Cardiac muscle cell (in vitro differentiated cells and primary cell): ENCODE data around the gene DLEU7. TPM values are rescaled to one million over a fixed set of nuclear protein-coding genes. Genes with fewer than 3 reads are reported as not detected.

ENCODE experiments used
- DNase-seq, 2 donors: peaks; one replicate each; pipeline versions ENCODE4 v3.0.0 to v3.0.0-alpha.2; 2010 to 2017; ENCODE audit warnings: low read depth in 1 of 2, low spot score in 1 of 2
- H3K27ac ChIP-seq: fragments of 200-600 bp; sonication (generic); 2 replicates; pipeline ENCODE4 v1.5.1; 2016
- H3K27me3 ChIP-seq: fragments of 200-600 bp; sonication (generic); 2 replicates; pipeline ENCODE4 v1.6.0; 2016; ENCODE audit warnings: control low read depth
- H3K36me3 ChIP-seq: fragments of 200-600 bp; sonication (generic); 2 replicates; pipeline ENCODE4 v1.5.1; 2016; ENCODE audit warnings: control low read depth
- H3K4me1 ChIP-seq: fragments of 200-600 bp; sonication (generic); 2 replicates; pipeline ENCODE4 v1.8.1; 2017; ENCODE audit warnings: low read depth, mild to moderate bottlenecking, mixed run types
- H3K4me3 ChIP-seq: fragments of 200-600 bp; sonication (generic); 2 replicates; pipeline ENCODE4 v1.5.1; 2016; ENCODE audit warnings: mild to moderate bottlenecking
- H3K9me3 ChIP-seq: fragments of 200-600 bp; sonication (generic); 2 replicates; pipeline ENCODE4 v1.5.1; 2017; ENCODE audit warnings: low read depth, mild to moderate bottlenecking, control low read depth
- CTCF ChIP-seq: IDR thresholded peaks from 2 replicates; pipeline ENCODE4 v1.5.1; 2012; ENCODE audit warnings: low read depth, mild to moderate bottlenecking, low read length
- polyA plus RNA-seq: library from polyadenylated mRNA; unstranded; fragments of >200 nt; fragmentation: Nextera tagmentation; extraction: Ambion mirVana; gene quantifications from 2 replicates; pipeline ENCODE4 v1.2.1, GENCODE V29; 2016
- total RNA-seq: library from RNA; depleted of rRNA; stranded (reverse); fragments of >200 nt; gene quantifications from 2 replicates; pipeline ENCODE4 v1.2.3, GENCODE V29; 2016

The DLEU7 gene
- total and polyA plus RNA-seq, 2 experiments from 2014 or later, result not detected

DNA sequence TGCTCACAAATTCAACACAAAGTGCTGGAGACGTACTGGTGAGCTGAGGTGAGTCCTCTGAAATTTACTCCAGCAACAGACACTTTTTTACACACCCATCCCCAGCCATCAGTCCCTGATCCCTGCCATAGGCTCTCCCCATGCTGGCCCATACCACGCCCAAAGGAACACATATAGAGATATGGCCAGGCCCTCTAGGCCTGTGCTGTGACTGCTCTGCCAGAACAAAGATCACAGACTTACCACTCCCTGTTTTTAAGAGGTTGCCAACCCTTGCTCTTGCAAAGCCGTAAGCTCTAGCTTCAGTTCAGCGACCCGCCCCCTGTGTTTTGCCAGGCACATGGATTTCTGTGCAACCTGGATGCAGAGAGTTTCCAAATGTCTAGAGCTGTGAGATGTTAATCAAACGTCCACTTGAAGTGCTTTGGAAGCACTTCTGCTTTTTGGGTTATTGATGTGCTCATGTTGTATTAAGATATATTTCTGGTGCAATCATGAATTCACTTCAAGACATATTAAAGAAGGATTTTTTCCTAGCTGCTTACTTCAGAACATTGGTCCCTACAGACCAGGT lies 59.7 kb downstream of the DLEU7 start:
- no peak for TF ChIP-seq CTCF
- no peaks in the 10 kb centered on the region for H3K9me3 ChIP-seq

DNA sequence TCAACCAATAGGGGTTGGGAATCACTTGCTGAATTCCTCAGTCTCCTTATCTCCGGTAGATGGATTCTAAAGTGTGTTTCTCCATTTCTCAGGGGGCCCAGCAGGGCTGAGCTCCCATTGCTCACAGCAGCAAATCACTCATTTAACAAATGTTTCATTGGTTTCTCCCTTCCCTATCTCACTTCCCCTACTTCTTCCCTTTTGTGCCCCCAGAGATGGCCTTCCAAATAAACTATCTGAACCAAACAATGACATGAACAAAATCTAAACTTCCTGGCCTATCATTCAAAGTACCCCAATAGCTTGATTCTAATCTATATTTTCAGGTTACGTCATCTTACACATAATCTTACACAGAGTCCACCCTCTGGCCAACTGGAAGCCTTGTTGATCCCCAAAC lies 60.4 kb downstream of the DLEU7 start:
- Histone ChIP-seq H3K4me1 (peaks cover 3% of the 10 kb centered on the region), H3K36me3 (no peaks in the 10 kb centered on the region), H3K27ac (no peak overlapping the region), H3K9me3 (no peaks in the 10 kb centered on the region), H3K4me3 (no peak overlapping the region), H3K27me3 (no peaks in the 10 kb centered on the region)
- DNase-seq, result no peak
- no peak for TF ChIP-seq CTCF

More for the DNA sequence above, 59.7 kb downstream of the DLEU7 start:
- Histone ChIP-seq H3K4me3 (no peak overlapping the region), H3K27me3 (no peaks in the 10 kb centered on the region), H3K36me3 (no peaks in the 10 kb centered on the region), H3K27ac (no peak overlapping the region), H3K4me1 (peaks cover 3% of the 10 kb centered on the region)
- no peak for DNase-seq

DNA sequence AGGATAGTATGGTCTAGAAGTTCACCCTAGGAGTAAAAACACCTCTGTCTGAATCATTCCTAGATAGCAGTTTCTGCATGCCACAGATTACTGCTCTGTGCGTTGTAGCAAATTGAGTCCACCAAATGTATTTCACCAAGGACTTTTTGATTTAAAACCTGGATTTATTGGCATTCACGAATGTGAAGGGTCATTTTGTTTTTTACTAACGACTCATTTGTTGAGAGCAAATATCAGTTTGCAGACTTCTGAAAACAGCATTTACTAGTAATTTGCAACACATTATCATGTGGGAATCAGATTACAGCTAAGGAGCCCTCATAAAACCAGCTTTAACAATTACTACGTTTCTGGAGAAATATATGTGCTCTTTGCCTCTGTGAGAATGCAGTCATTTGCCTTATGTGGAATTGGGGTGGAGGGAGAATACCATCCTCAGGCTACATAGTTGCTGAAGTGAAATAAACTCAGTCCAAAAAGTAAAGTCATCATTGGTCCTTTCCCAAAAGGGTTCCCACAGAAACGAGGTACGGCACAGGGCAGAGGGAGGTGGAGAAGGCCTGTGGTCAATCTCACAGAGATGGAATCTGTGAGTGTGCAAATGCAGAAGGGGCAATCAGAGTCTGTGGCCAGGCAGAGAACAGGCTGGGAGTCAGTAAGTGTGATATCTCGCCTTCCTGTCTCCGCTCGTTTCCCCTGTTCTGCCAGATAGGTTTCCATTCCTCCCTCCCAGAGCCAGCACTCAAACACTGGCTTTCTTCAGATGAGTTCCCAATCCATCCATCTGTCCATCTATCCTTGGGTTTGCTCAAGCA lies 63.1 kb downstream of the DLEU7 start:
- TF ChIP-seq CTCF, result no peak
- Histone ChIP-seq H3K4me3 (no peak overlapping the region), H3K27me3 (peaks cover 2% of the 10 kb centered on the region), H3K9me3 (no peaks in the 10 kb centered on the region), H3K4me1 (peaks cover 3% of the 10 kb centered on the region), H3K27ac (no peak overlapping the region), H3K36me3 (no peaks in the 10 kb centered on the region)
- peak in 1 of 2 donors; percentile 29 for DNase-seq

GRCh38 chr13:50779443-50780200 lies 63.9 kb downstream of the DLEU7 start:
- no peak for TF ChIP-seq CTCF
- peaks cover 2% of the 10 kb centered on the region for H3K27me3 ChIP-seq
- no peak overlapping the region for H3K4me3 ChIP-seq
- H3K36me3 ChIP-seq, result no peaks in the 10 kb centered on the region
- no peak for DNase-seq
- H3K27ac ChIP-seq, result no peak overlapping the region
- no peaks in the 10 kb centered on the region for H3K9me3 ChIP-seq
- H3K4me1 ChIP-seq, result peaks cover 3% of the 10 kb centered on the region

Other genes starting within 250 kb of the DLEU7 start
- 27.5 and 29.2 TPM in 2 replicates for gene RNASEH2B, start 66.1 kb upstream of the DLEU7 start, total RNA-seq
- 21.1 and 33.1 TPM in 2 replicates for gene RNASEH2B, start 66.1 kb upstream of the DLEU7 start, polyA plus RNA-seq